Endothelial cell of umbilical vein (primary cell): ENCODE data around the gene PXYLP1. TPM values are rescaled to one million over a fixed set of nuclear protein-coding genes. Genes with fewer than 3 reads are reported as not detected.

Source experiments
- BruUV-seq: library from RNA; stranded (reverse); fragments of 400-500 nt; replicated peaks from 2 replicates; lab custom pipeline; 2021; lab: Mats Ljungman, UMichigan
- CTCF ChIA-PET: fragments of 300-600, 350-600 bp; sonication (Branson Sonifier 250); formaldehyde crosslinking; loops from one replicate; lab custom pipeline; 2021; ENCODE audit warnings: antibody characterized with exemption, inconsistent platforms; lab: Charles Lee
- POLR2A ChIA-PET: fragments of 300-600, 350-600 bp; sonication (Branson Sonifier 250); formaldehyde crosslinking; loops from one replicate; lab custom pipeline; 2021; ENCODE audit warnings: antibody characterized with exemption, inconsistent platforms; lab: Charles Lee
- DNase-seq: peaks from one replicate; pipeline ENCODE4 v3.0.0-alpha.2; 2011; ENCODE audit warnings: low read depth, low spot score
- FAIRE-seq: peaks from 2 replicates; lab custom pipeline; 2011; peaks lifted over from hg19 to GRCh38; lab: Jason Lieb, UNC
- H2AFZ ChIP-seq: 2 replicates; pipeline ENCODE4 v1.6.0; 2012; ENCODE audit warnings: low read depth, low read length, control low read depth, inconsistent platforms
- H3K27ac ChIP-seq: 2 replicates; pipeline ENCODE4 v1.5.1; 2011; ENCODE audit warnings: low read depth, mild to moderate bottlenecking, control low read depth, low read length, moderate library complexity; ENCODE audit not compliant: insufficient read depth
- H3K27me3 ChIP-seq, 2 experiments: 2 replicates each; pipeline versions ENCODE4 v1.6.0 to v1.6.1; 2011; ENCODE audit warnings: low read length in 2 of 2, mixed read lengths in 1 of 2; ENCODE audit not compliant: control insufficient read depth in 2 of 2, insufficient read depth in 2 of 2
- H3K36me3 ChIP-seq, 2 experiments: 2 replicates in 1 of 2; 3 replicates in 1 of 2; pipeline ENCODE4 v1.5.1; 2011; ENCODE audit warnings: low read length in 2 of 2, mild to moderate bottlenecking in 1 of 2, moderate library complexity in 1 of 2; ENCODE audit not compliant: control insufficient read depth in 2 of 2, insufficient read depth in 2 of 2; ENCODE audit errors: extremely low read depth in 1 of 2
- H3K4me1 ChIP-seq: 3 replicates; pipeline ENCODE4 v1.5.1; 2011; ENCODE audit warnings: mild to moderate bottlenecking, low read length; ENCODE audit not compliant: control insufficient read depth, insufficient read depth; ENCODE audit errors: extremely low read depth
- H3K4me2 ChIP-seq: 2 replicates; pipeline ENCODE4 v1.6.1; 2011; ENCODE audit warnings: low read length, control low read depth, mixed read lengths; ENCODE audit not compliant: insufficient read depth
- H3K4me3 ChIP-seq, 3 experiments: fragments of 200-600 bp in 1 of 3; sonication (generic), shearing (Covaris generic) in 1 of 3; replicated peaks in 1 of 3; 2 replicates each; pipeline ENCODE4 v1.5.1; 2011 to 2016; ENCODE audit warnings: control low read depth in 3 of 3, low read length in 3 of 3, mild to moderate bottlenecking in 2 of 3, inconsistent platforms in 1 of 3, low read depth in 1 of 3, moderate library complexity in 1 of 3; ENCODE audit not compliant: insufficient read depth in 1 of 3
- H3K79me2 ChIP-seq: 2 replicates; pipeline ENCODE4 v1.6.0; 2012; ENCODE audit warnings: low read length, inconsistent platforms; ENCODE audit not compliant: control insufficient read depth, insufficient read depth
- H3K9ac ChIP-seq: replicated peaks from 2 replicates; pipeline ENCODE3; 2011; ENCODE audit warnings: low read length, control low read depth; ENCODE audit not compliant: insufficient read depth; ENCODE audit errors: extremely low read depth
- H3K9me1 ChIP-seq: replicated peaks from 3 replicates; pipeline ENCODE4 v1.6.0; 2011; ENCODE audit warnings: mild to moderate bottlenecking, low read length; ENCODE audit not compliant: control insufficient read depth, insufficient read depth; ENCODE audit errors: extremely low read depth
- H3K9me3 ChIP-seq: replicated peaks from 2 replicates; pipeline ENCODE4 v1.5.1; 2012; ENCODE audit warnings: low read length, inconsistent platforms; ENCODE audit not compliant: control insufficient read depth, insufficient read depth
- H4K20me1 ChIP-seq: replicated peaks from 2 replicates; pipeline ENCODE3; 2011; ENCODE audit warnings: mild to moderate bottlenecking, low read length; ENCODE audit not compliant: control insufficient read depth, insufficient read depth; ENCODE audit errors: extremely low read depth
- CTCF ChIP-seq, 2 donors: IDR thresholded peaks; 1 replicate in 1 of 2; 2 replicates in 1 of 2; pipeline ENCODE4 v1.5.1; 2011; ENCODE audit warnings: low read length in 2 of 2, mild to moderate bottlenecking in 2 of 2, moderate library complexity in 2 of 2, control low read depth in 1 of 2, inconsistent platforms in 1 of 2, low read depth in 1 of 2; ENCODE audit not compliant: insufficient read depth in 1 of 2; ENCODE audit errors: extremely low read depth in 1 of 2
- EZH2 ChIP-seq: IDR thresholded peaks from 2 replicates; pipeline ENCODE4 v1.6.1; 2012; ENCODE audit warnings: borderline replicate concordance, low read depth, mild to moderate bottlenecking, moderate library complexity, low read length, inconsistent platforms; ENCODE audit not compliant: severe bottlenecking
- FOS ChIP-seq: IDR thresholded peaks from 2 replicates; pipeline ENCODE4 v1.6.1; 2011; ENCODE audit warnings: mild to moderate bottlenecking, low read length, moderate library complexity, borderline replicate concordance; ENCODE audit not compliant: insufficient read depth
- GATA2 ChIP-seq: IDR thresholded peaks from 2 replicates; pipeline ENCODE4 v1.7.0; 2011; ENCODE audit warnings: low read depth, mild to moderate bottlenecking, moderate library complexity, mixed read lengths, low read length; ENCODE audit not compliant: insufficient read length, insufficient read depth
- JUN ChIP-seq: IDR thresholded peaks from 2 replicates; pipeline ENCODE4 v1.6.1; 2011; ENCODE audit warnings: borderline replicate concordance, low read depth; ENCODE audit not compliant: insufficient read length, insufficient read depth
- MYC ChIP-seq: IDR thresholded peaks from one replicate; pipeline ENCODE4 v1.6.1; 2011; ENCODE audit warnings: mild to moderate bottlenecking, low read depth, low read length
- POLR2A ChIP-seq: IDR thresholded peaks from 2 replicates; pipeline ENCODE4 v1.6.1; 2012; ENCODE audit warnings: low read depth, mild to moderate bottlenecking, control low read depth, low read length
- POLR2AphosphoS5 ChIP-seq: IDR thresholded peaks from 2 replicates; pipeline ENCODE4 v1.6.1; 2012; ENCODE audit warnings: low read depth, mild to moderate bottlenecking, control low read depth, low read length, moderate library complexity; ENCODE audit not compliant: insufficient read depth
- dilution Hi-C: fragments of 300-500 bp; cut with MboI; formaldehyde crosslinking; loops from one replicate; pipeline ENCODE4 v1.15.0; 2019; ENCODE audit warnings: low sequenced_read_pairs; ENCODE audit not compliant: extremely low pct_ligation_motif_present
- intact Hi-C: fragments of 100-400 bp; cut with micrococcal nuclease; formaldehyde crosslinking; loops from one replicate; pipeline ENCODE4 v1.10.0; 2022
- polyA plus RNA-seq, 4 experiments: library from polyadenylated mRNA; depleted of rRNA in 3 of 4; stranded (reverse) in 3 of 4; unstranded in 1 of 4; fragments of >200 nt; gene quantifications; 2 replicates each; pipeline versions ENCODE4 v1.2.1 to v1.2.3, GENCODE V29; 2011 to 2012; ENCODE audit warnings: missing spikeins in 1 of 4
- total RNA-seq: library from RNA; stranded (reverse); gene quantifications from 2 replicates; pipeline ENCODE4 v1.2.3, GENCODE V29; 2021
- TF ChIP-seq, protein P1 (sequence below): IDR thresholded peaks from 2 replicates; pipeline ENCODE4 v1.6.1; 2011; ENCODE audit not compliant: insufficient read depth, insufficient read length

PXYLP1 gene
- total and polyA plus RNA-seq, 2 donors (not counting 3 experiments of a cell fraction or from before 2014, with no cell fraction given) = 0.84 to 1.7 TPM

DNA sequence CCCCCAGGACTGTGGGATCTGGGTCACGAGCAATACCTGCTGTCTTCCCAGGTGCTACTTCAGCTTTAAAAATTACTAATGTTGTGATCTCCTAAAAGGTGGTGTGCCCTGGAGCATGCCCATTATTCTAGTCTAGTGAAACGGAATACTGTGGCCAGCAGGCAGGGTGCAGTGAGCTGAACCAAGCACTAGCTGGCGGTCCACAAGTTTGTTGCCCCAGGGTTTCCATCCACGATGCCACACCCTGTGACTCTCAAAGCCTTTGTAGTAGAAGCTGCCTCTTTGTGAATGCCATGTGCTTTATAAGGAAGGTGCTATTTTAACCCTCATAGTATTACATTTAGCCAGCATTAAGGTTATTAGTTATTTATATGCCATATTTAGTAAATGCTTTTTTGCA lies 49.1 kb downstream of the PXYLP1 start:
- DNase-seq (no peak), FAIRE-seq (no peak)
- Histone ChIP-seq H3K4me3 (no peak overlapping the region), H3K27ac (no peak overlapping the region), H3K9ac (no peak overlapping the region), H3K9me1 (no peaks in the 10 kb centered on the region), H3K4me2 (no peak overlapping the region), H3K4me1 (peaks cover 5% of the 10 kb centered on the region), H3K36me3 (no peaks in the 10 kb centered on the region), H3K79me2 (no peaks in the 10 kb centered on the region), H3K27me3 (no peaks in the 10 kb centered on the region), H3K9me3 (no peaks in the 10 kb centered on the region), H4K20me1 (no peaks in the 10 kb centered on the region), H2AFZ (no peak overlapping the region)
- ChIA-PET CTCF (no interaction called here), POLR2A (no interaction called here)
- no TSS peak for BruUV-seq
- dilution Hi-C loops (no loop called here), intact Hi-C loops (no loop called here)
- no peak for TF ChIP-seq EZH2
- TF ChIP-seq JUN = no peak
- TF ChIP-seq FOS = no peak
- no peak for TF ChIP-seq POLR2A

DNA sequence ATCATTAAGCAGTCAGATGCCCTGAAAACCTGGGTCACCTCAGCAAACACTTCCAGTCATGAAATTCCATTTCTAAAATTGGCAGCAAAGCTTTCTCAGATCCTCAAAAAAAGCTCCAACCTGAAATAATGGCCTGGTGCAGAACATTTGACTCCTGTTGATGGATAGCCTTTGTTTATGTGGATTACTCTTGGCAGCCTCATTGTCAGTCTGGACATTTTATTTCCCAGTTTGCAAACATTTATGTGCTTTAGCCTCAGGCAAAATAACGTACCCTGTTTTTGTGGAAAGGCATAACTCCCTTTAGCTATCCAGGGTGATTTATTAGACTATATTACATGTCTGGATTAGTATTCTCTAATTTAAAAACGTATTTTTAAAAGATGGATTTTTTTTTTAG lies 53.9 kb downstream of the PXYLP1 start:
- no peaks in the 10 kb centered on the region for H3K79me2 ChIP-seq
- BruUV-seq = no TSS peak
- CTCF ChIA-PET = no interaction called here
- POLR2A ChIA-PET = no interaction called here
- H3K9me1 ChIP-seq = no peaks in the 10 kb centered on the region
- peak; percentile 62 for FAIRE-seq
- H3K27ac ChIP-seq = no peak overlapping the region
- intact Hi-C loops = no loop called here
- no peak overlapping the region for H3K4me2 ChIP-seq
- dilution Hi-C loops = no loop called here
- H3K4me3 ChIP-seq = no peak overlapping the region
- H3K36me3 ChIP-seq = no peaks in the 10 kb centered on the region
- TF ChIP-seq CTCF (IDR thresholded peaks at IDR 0.05; ENCODE audit: extremely low read depth in 1 of 2, insufficient read depth in 1 of 2, low read depth in 1 of 2, low read length in 2 of 2) (no peak), MYC (no peak), POLR2A (no peak), EZH2 (no peak), FOS (no peak), GATA2 (no peak), POLR2AphosphoS5 (no peak)
- TF ChIP-seq, protein P1, sequence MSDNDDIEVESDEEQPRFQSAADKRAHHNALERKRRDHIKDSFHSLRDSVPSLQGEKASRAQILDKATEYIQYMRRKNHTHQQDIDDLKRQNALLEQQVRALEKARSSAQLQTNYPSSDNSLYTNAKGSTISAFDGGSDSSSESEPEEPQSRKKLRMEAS = no peak
- no peak overlapping the region for H2AFZ ChIP-seq
- H3K4me1 ChIP-seq = no peaks in the 10 kb centered on the region
- no peak overlapping the region for H3K9ac ChIP-seq
- no peaks in the 10 kb centered on the region for H3K27me3 ChIP-seq
- no peaks in the 10 kb centered on the region for H3K9me3 ChIP-seq
- DNase-seq = no peak
- no peaks in the 10 kb centered on the region for H4K20me1 ChIP-seq
